CD4-positive, alpha-beta memory T cell (primary cell): Measurements from ENCODE around the gene IRAK2. TPM values are rescaled to one million over a fixed set of nuclear protein-coding genes. Genes with fewer than 3 reads are reported as not detected.
"Not testable (repeated sequence)": the region's sequence is repeated elsewhere in the genome, so short reads cannot be mapped to it uniquely, and the experiment has no call there.

Experiments used
- CTCF ChIA-PET: fragments of 350-600 bp; sonication (Branson Sonifier 250); formaldehyde crosslinking; loops from one replicate; lab custom pipeline; 2021; ENCODE audit warnings: inconsistent platforms; ENCODE audit not compliant: partially characterized antibody; lab: Charles Lee
- POLR2A ChIA-PET: fragments of 350-600 bp; sonication (Branson Sonifier 250); formaldehyde crosslinking; loops from one replicate; lab custom pipeline; 2021; ENCODE audit not compliant: partially characterized antibody; lab: Charles Lee
- DNase-seq, 5 donors: peaks; one replicate each; pipeline versions ENCODE4 v3.0.0 to v3.0.0-alpha.2; 2020 to 2022; ENCODE audit warnings: mixed read lengths in 1 of 5
- H3K27ac ChIP-seq: one replicate; pipeline ENCODE4 v1.7.0; 2013; ENCODE audit warnings: low read depth, low read length
- H3K27me3 ChIP-seq: 2 replicates; pipeline ENCODE4 v1.7.0; 2013; ENCODE audit warnings: mild to moderate bottlenecking, low read length, moderate library complexity; ENCODE audit not compliant: insufficient read depth
- H3K36me3 ChIP-seq: 2 replicates; pipeline ENCODE4 v1.7.0; 2013; ENCODE audit warnings: mild to moderate bottlenecking, low read length, moderate library complexity; ENCODE audit not compliant: insufficient read depth
- H3K4me1 ChIP-seq: 2 replicates; pipeline ENCODE4 v1.7.0; 2013; ENCODE audit warnings: mild to moderate bottlenecking, low read length, moderate library complexity; ENCODE audit not compliant: insufficient read depth
- H3K4me3 ChIP-seq, 2 donors: one replicate each; pipeline ENCODE4 v1.7.0; 2013; ENCODE audit warnings: low read length in 2 of 2, mild to moderate bottlenecking in 1 of 2
- H3K9me3 ChIP-seq, 2 donors: one replicate each; pipeline ENCODE4 v1.7.0; 2013; ENCODE audit warnings: low read length in 2 of 2, control low read depth in 1 of 2; ENCODE audit not compliant: control insufficient read depth in 1 of 2
- H3K27ac Mint-ChIP-seq, 7 donors: one replicate each; pipeline ENCODE4 v1.8.0; 2020 to 2021; ENCODE audit warnings: mixed read lengths in 7 of 7, mild to moderate bottlenecking in 6 of 7, inconsistent platforms in 3 of 7, moderate library complexity in 3 of 7
- H3K27me3 Mint-ChIP-seq, 2 donors: one replicate each; pipeline ENCODE4 v1.8.0; 2020 to 2021; ENCODE audit warnings: mixed read lengths in 2 of 2
- H3K36me3 Mint-ChIP-seq, 2 donors: one replicate each; pipeline ENCODE4 v1.8.0; 2020 to 2021; ENCODE audit warnings: mixed read lengths in 2 of 2, inconsistent platforms in 1 of 2, mild to moderate bottlenecking in 1 of 2
- H3K4me1 Mint-ChIP-seq, 4 donors: one replicate each; pipeline ENCODE4 v1.8.0; 2020 to 2021; ENCODE audit warnings: mixed read lengths in 4 of 4, mild to moderate bottlenecking in 1 of 4
- H3K4me3 Mint-ChIP-seq, 8 donors: one replicate each; pipeline ENCODE4 v1.8.0; 2020 to 2021; ENCODE audit warnings: mixed read lengths in 8 of 8, mild to moderate bottlenecking in 7 of 8, moderate library complexity in 6 of 8, inconsistent platforms in 3 of 8
- H3K9me3 Mint-ChIP-seq, 8 donors: one replicate each; pipeline ENCODE4 v1.8.0; 2020 to 2021; ENCODE audit warnings: mixed read lengths in 8 of 8, mild to moderate bottlenecking in 5 of 8, inconsistent platforms in 3 of 8, moderate library complexity in 1 of 8
- intact Hi-C: fragments of 100-400 bp; cut with micrococcal nuclease; formaldehyde crosslinking; loops from one replicate; pipeline ENCODE4 v1.15.1; 2023
- polyA plus RNA-seq, 2 donors: library from polyadenylated mRNA; unstranded; fragments of 300-500 nt; fragmentation: Illumina TruSeq; gene quantifications; one replicate each; pipeline ENCODE4 v1.2.3, GENCODE V29; 2021
- total RNA-seq, 2 experiments: library from RNA; stranded (reverse); gene quantifications; one replicate each; pipeline ENCODE4 v1.2.3, GENCODE V29; 2021

The IRAK2 gene
- total and polyA plus RNA-seq, 4 experiments from 2014 or later, result 4.4 to 5.8 (median 5.1) TPM

GRCh38 chr3:10170915-10171478 is 6.3 kb downstream of the IRAK2 start:
- no peaks in the 10 kb centered on the region for H3K36me3 ChIP-seq
- H3K9me3 Mint-ChIP-seq, result peaks cover 0 to 11% (median 9%) of the 10 kb centered on the region in 8 donors
- no peaks in the 10 kb centered on the region for H3K27me3 ChIP-seq
- H3K4me3 ChIP-seq, result no peak overlapping the region
- peaks cover 3% of the 10 kb centered on the region for H3K4me1 ChIP-seq
- POLR2A ChIA-PET, result interaction anchor here (1.5 kb wide), 1 partner anchor 50 kb away, joined by 4 read pairs; no protein-coding TSS in a partner anchor
- no peak for DNase-seq
- CTCF ChIA-PET, result interaction anchor here (1.0 kb wide), 1 partner anchor 15 kb away, joined by 3 read pairs; no protein-coding TSS in a partner anchor
- peaks cover 17 to 39% (median 28%) of the 10 kb centered on the region in 4 donors for H3K4me1 Mint-ChIP-seq
- no peaks in the 10 kb centered on the region for H3K9me3 ChIP-seq
- intact Hi-C loops, result no loop called here
- peak overlapping the region in 1 of 8 donors; percentile 71 for H3K4me3 Mint-ChIP-seq
- peaks cover 11 to 31% of the 10 kb centered on the region in 2 donors for H3K36me3 Mint-ChIP-seq
- peak overlapping the region in 1 of 7 donors; percentile 25 for H3K27ac Mint-ChIP-seq
- no peaks in the 10 kb centered on the region for H3K27me3 Mint-ChIP-seq
- no peak overlapping the region for H3K27ac ChIP-seq

- Histone ChIP-seq H3K9me3 (no peaks in the 10 kb centered on the region), H3K36me3 (no peaks in the 10 kb centered on the region), H3K27me3 (no peaks in the 10 kb centered on the region), H3K27ac (no peak overlapping the region), H3K4me1 (no peaks in the 10 kb centered on the region), H3K4me3 (no peak overlapping the region)
- intact Hi-C loops, result no loop called here
- Mint-ChIP-seq H3K9me3 (peaks cover 0 to 11% (median 9%) of the 10 kb centered on the region in 8 donors), H3K27me3 (no peaks in the 10 kb centered on the region), H3K4me3 (no peak overlapping the region), H3K4me1 (peaks cover 8 to 25% (median 16%) of the 10 kb centered on the region in 4 donors), H3K27ac (peak overlapping the region in 5 of 7 donors; percentile 32 to 77 (median 55)), H3K36me3 (peaks cover 8 to 27% of the 10 kb centered on the region in 2 donors)
- no peak for DNase-seq
- ChIA-PET POLR2A (interaction anchor here (0.7 to 1.9 kb wide), 3 partner anchors 10 to 26 kb away, joined by 3 to 8 read pairs (median 6); no protein-coding TSS in a partner anchor), CTCF (interaction anchor here (0.7 to 1.6 kb wide), 3 partner anchors 13 to 20 kb away, joined by 3 to 5 read pairs (median 4); no protein-coding TSS in a partner anchor)
Observed at GRCh38 chr3:10173095-10173925, 8.6 kb downstream of the IRAK2 start.

- POLR2A ChIA-PET, result interaction anchor here (0.7 to 1.9 kb wide), 3 partner anchors 10 to 25 kb away, joined by 3 to 8 read pairs (median 6); no protein-coding TSS in a partner anchor
- Histone ChIP-seq H3K27ac (no peak overlapping the region), H3K27me3 (no peaks in the 10 kb centered on the region), H3K4me1 (no peaks in the 10 kb centered on the region), H3K36me3 (no peaks in the 10 kb centered on the region), H3K4me3 (no peak overlapping the region), H3K9me3 (no peaks in the 10 kb centered on the region)
- Mint-ChIP-seq H3K27ac (peak overlapping the region in 4 of 7 donors; percentile 32 to 77 (median 58)), H3K27me3 (no peaks in the 10 kb centered on the region), H3K9me3 (peaks cover 0 to 5% (median 3%) of the 10 kb centered on the region in 8 donors), H3K4me1 (peaks cover 8 to 20% (median 11%) of the 10 kb centered on the region in 4 donors), H3K36me3 (peaks cover 8 to 20% of the 10 kb centered on the region in 2 donors), H3K4me3 (no peak overlapping the region)
- intact Hi-C loops, result no loop called here
- CTCF ChIA-PET, result interaction anchor here (1.0 to 1.6 kb wide), 3 partner anchors 9 to 19 kb away, joined by 3 to 5 read pairs (median 4); partner anchors contain the start of gene IRAK2
- DNase-seq, result no peak
Observed at GRCh38 chr3:10173926-10174435, 9.3 kb downstream of the IRAK2 start.

- H3K36me3 ChIP-seq, H3K4me3 ChIP-seq, H3K9me3 Mint-ChIP-seq, H3K27ac ChIP-seq, H3K9me3 ChIP-seq, H3K4me3 Mint-ChIP-seq, H3K27me3 ChIP-seq, CTCF ChIA-PET, DNase-seq, intact Hi-C loops, H3K4me1 ChIP-seq, H3K27me3 Mint-ChIP-seq: not testable (repeated sequence)
- Mint-ChIP-seq H3K27ac (peak overlapping the region in 1 of 7 donors; percentile 41), H3K4me1 (peaks cover 8 to 19% (median 14%) of the 10 kb centered on the region in 4 donors), H3K36me3 (peaks cover 16 to 20% of the 10 kb centered on the region in 2 donors)
- POLR2A ChIA-PET, result interaction anchor here (1.6 kb wide), 1 partner anchor 19 kb away, joined by 10 read pairs; no protein-coding TSS in a partner anchor
Observed at GRCh38 chr3:10175334-10175733, 10.6 kb downstream of the IRAK2 start.

GRCh38 chr3:10176150-10176549 is 11.4 kb downstream of the IRAK2 start:
- H3K27me3 Mint-ChIP-seq, H3K27ac ChIP-seq, H3K36me3 ChIP-seq, H3K27ac Mint-ChIP-seq, H3K4me3 Mint-ChIP-seq, H3K4me3 ChIP-seq, H3K9me3 Mint-ChIP-seq, H3K27me3 ChIP-seq, DNase-seq, intact Hi-C loops, H3K4me1 ChIP-seq, H3K9me3 ChIP-seq: not testable (repeated sequence)
- Mint-ChIP-seq H3K4me1 (peaks cover 8 to 15% (median 13%) of the 10 kb centered on the region in 4 donors), H3K36me3 (peaks cover 11 to 25% of the 10 kb centered on the region in 2 donors)
- CTCF ChIA-PET, result interaction anchor here (0.8 kb wide), 1 partner anchor 16 kb away, joined by 3 read pairs; no protein-coding TSS in a partner anchor
- POLR2A ChIA-PET, result interaction anchor here (1.6 kb wide), 1 partner anchor 18 kb away, joined by 10 read pairs; no protein-coding TSS in a partner anchor

GRCh38 chr3:10177737-10178136 is 13.0 kb downstream of the IRAK2 start:
- H3K27ac Mint-ChIP-seq, result no peak overlapping the region

More at GRCh38 chr3:10177737-10178136, 13.0 kb downstream of the IRAK2 start:
- Histone ChIP-seq H3K36me3 (no peaks in the 10 kb centered on the region), H3K27me3 (no peaks in the 10 kb centered on the region), H3K9me3 (no peaks in the 10 kb centered on the region), H3K4me1 (no peaks in the 10 kb centered on the region), H3K4me3 (no peak overlapping the region), H3K27ac (no peak overlapping the region)
- H3K4me3 Mint-ChIP-seq, result no peak overlapping the region
- no peak for DNase-seq
- intact Hi-C loops, result no loop called here
- H3K4me1 Mint-ChIP-seq, result peaks cover 8 to 20% (median 14%) of the 10 kb centered on the region in 4 donors
- no peaks in the 10 kb centered on the region for H3K9me3 Mint-ChIP-seq
- ChIA-PET CTCF (interaction anchor here (0.7 to 1.3 kb wide), 4 partner anchors 8 to 86 kb away, joined by 3 to 4 read pairs (median 3); no protein-coding TSS in a partner anchor), POLR2A (interaction anchor here (1.0 kb wide), 1 partner anchor 22 kb away, joined by 3 read pairs; no protein-coding TSS in a partner anchor)
- H3K36me3 Mint-ChIP-seq, result peaks cover 10 to 29% of the 10 kb centered on the region in 2 donors
- no peaks in the 10 kb centered on the region for H3K27me3 Mint-ChIP-seq
